Loucy (cell line): ENCODE results near the gene EREG.

Experiments used
- H2AFZ ChIP-seq: fragments of 200-600 bp; sonication (generic); 2 replicates; pipeline ENCODE4 v1.6.0; 2016; ENCODE audit warnings: antibody characterized with exemption, mild to moderate bottlenecking, low read length, moderate library complexity
- H3F3A ChIP-seq: fragments of 200-600 bp; 2 replicates; pipeline ENCODE4 v1.6.0; 2016; ENCODE audit warnings: antibody characterized with exemption, low read depth, mild to moderate bottlenecking
- H3K27me3 ChIP-seq: fragments of 200-600 bp; sonication (generic); 2 replicates; pipeline ENCODE4 v1.6.1; 2014; ENCODE audit warnings: low read length, mild to moderate bottlenecking; ENCODE audit not compliant: insufficient read depth, poor library complexity, severe bottlenecking
- H3K36me3 ChIP-seq: fragments of 200-600 bp; sonication (generic); 2 replicates; pipeline ENCODE4 v1.6.1; 2016; ENCODE audit warnings: low read length; ENCODE audit not compliant: insufficient read depth
- H3K4me1 ChIP-seq: fragments of 200-600 bp; sonication (generic); 2 replicates; pipeline ENCODE4 v1.5.1; 2014; ENCODE audit warnings: low read length, mild to moderate bottlenecking; ENCODE audit not compliant: insufficient read depth, poor library complexity, severe bottlenecking
- H3K4me2 ChIP-seq: fragments of 200-600 bp; sonication (generic); 2 replicates; pipeline ENCODE4 v1.6.0; 2014; ENCODE audit warnings: antibody characterized with exemption, low read length, low read depth, mild to moderate bottlenecking; ENCODE audit not compliant: poor library complexity, severe bottlenecking
- H3K4me3 ChIP-seq: fragments of 200-600 bp; sonication (generic); 2 replicates; pipeline ENCODE4 v1.5.1; 2014; ENCODE audit warnings: low read length, mild to moderate bottlenecking, mixed read lengths; ENCODE audit not compliant: poor library complexity, severe bottlenecking
- H3K79me2 ChIP-seq: fragments of 200-600 bp; sonication (generic); 2 replicates; pipeline ENCODE4 v1.6.1; 2014; ENCODE audit warnings: low read length; ENCODE audit not compliant: insufficient read depth
- H3K9ac ChIP-seq: fragments of 200-600 bp; sonication (generic); 2 replicates; pipeline ENCODE4 v1.6.0; 2014; ENCODE audit warnings: mild to moderate bottlenecking, low read depth, low read length, moderate library complexity; ENCODE audit not compliant: poor library complexity, severe bottlenecking
- H3K9me2 ChIP-seq: fragments of 200-600 bp; sonication (generic); replicated peaks from 2 replicates; pipeline ENCODE4 v1.6.1; 2016; ENCODE audit warnings: low read depth, low read length, mixed read lengths
- H3K9me3 ChIP-seq: fragments of 200-600 bp; sonication (generic); 2 replicates; pipeline ENCODE4 v1.6.1; 2014; ENCODE audit warnings: mild to moderate bottlenecking, antibody characterized with exemption, low read length, low read depth; ENCODE audit not compliant: insufficient read depth
- H4K20me1 ChIP-seq: fragments of 200-600 bp; sonication (generic); 2 replicates; pipeline ENCODE4 v1.6.0; 2014; ENCODE audit warnings: antibody characterized with exemption, low read length, mild to moderate bottlenecking; ENCODE audit not compliant: insufficient read depth, poor library complexity, severe bottlenecking
- CTCF ChIP-seq: fragments of 200-600 bp; sonication (generic); conservative IDR thresholded peaks from 2 replicates; pipeline ENCODE4 v1.5.1; 2014; ENCODE audit warnings: mild to moderate bottlenecking, antibody characterized with exemption, low read length
- EZH2phosphoT487 ChIP-seq: fragments of 200-600 bp; IDR thresholded peaks from 2 replicates; pipeline ENCODE4 v1.6.1; 2018; ENCODE audit warnings: antibody characterized with exemption, mild to moderate bottlenecking, moderate library complexity, borderline replicate concordance

EREG gene

DNA sequence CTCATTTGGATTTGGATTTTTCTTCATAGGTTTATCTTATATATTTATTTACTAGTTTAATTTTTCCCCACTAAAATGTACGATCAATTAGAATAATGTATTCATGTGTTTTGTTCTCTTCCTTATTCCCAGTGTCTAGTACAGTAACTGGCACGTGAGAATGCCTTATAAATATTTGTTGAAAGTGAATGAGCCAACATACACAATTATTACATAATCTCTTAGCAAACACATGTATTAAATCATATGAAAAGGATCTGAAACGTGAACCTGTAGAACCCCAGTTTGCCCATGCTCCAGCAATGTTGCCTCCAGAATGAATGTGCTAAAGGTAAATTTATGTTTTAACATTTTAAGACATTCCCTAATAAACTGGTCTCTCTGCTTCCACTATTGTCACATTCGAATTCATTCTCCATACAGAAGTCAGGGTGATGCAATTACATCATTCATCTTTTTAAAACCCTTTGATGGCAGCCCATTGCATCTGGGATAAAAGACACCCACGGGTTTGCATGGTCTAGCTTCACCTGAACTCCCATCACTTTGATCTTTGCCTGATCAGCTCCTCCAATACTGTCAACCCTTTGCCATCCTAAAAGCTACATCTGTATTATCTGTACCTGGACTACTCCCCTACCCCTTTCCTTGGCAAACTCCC is 49.3 kb downstream of the EREG start:
- Histone ChIP-seq H3K9me2 (no peaks in the 10 kb centered on the region), H3K4me1 (no peaks in the 10 kb centered on the region)

DNA sequence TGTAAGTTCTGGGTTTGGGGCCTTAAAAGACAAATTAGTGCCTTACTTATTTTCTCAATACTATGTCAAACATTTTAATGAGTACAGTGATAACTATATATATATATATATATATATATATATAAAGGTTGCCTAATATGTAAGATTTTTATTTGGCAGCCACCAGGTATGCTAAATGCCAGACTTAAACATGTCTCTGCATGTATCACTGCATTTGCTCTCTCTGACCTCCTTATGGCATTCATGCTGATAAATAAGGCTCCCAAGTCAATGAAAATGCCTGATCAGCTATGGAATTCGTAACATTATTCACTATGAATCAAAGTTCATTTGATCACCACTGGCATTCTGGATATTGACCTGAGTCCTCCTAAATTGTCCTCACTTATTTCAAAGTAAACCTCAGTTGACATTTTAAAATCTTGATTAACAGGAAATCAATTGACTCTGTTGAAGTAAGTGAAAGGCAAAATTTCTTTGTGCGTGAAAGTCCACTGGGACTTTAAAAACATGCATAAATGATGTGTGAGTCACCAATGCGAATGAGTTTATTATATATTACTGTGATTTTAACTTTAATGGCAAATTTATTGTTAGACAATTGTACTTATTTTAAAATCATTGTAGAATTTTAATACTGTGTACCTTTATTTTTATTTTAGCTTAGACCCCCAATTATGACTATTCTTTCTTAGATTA is 50.8 kb downstream of the EREG start:
- H3K4me3 ChIP-seq: no peak overlapping the region
- H3K36me3 ChIP-seq: no peaks in the 10 kb centered on the region
- H3K4me1 ChIP-seq: no peaks in the 10 kb centered on the region
- no peaks in the 10 kb centered on the region for H4K20me1 ChIP-seq
- no peak for TF ChIP-seq EZH2phosphoT487
- no peak for TF ChIP-seq CTCF
- no peaks in the 10 kb centered on the region for H3K27me3 ChIP-seq
- no peaks in the 10 kb centered on the region for H3K79me2 ChIP-seq
- no peak overlapping the region for H2AFZ ChIP-seq
- H3K9me2 ChIP-seq: no peaks in the 10 kb centered on the region
- H3K4me2 ChIP-seq: no peak overlapping the region
- no peaks in the 10 kb centered on the region for H3K9me3 ChIP-seq
- no peaks in the 10 kb centered on the region for H3F3A ChIP-seq
- H3K9ac ChIP-seq: no peak overlapping the region

More for the DNA sequence above, 49.3 kb downstream of the EREG start:
- no peak for TF ChIP-seq CTCF
- Histone ChIP-seq H2AFZ (no peak overlapping the region), H4K20me1 (no peaks in the 10 kb centered on the region), H3K9me3 (no peaks in the 10 kb centered on the region), H3K4me2 (no peak overlapping the region), H3F3A (no peaks in the 10 kb centered on the region), H3K4me3 (no peak overlapping the region), H3K79me2 (no peaks in the 10 kb centered on the region), H3K36me3 (no peaks in the 10 kb centered on the region), H3K9ac (no peak overlapping the region), H3K27me3 (peaks cover 7% of the 10 kb centered on the region)

DNA sequence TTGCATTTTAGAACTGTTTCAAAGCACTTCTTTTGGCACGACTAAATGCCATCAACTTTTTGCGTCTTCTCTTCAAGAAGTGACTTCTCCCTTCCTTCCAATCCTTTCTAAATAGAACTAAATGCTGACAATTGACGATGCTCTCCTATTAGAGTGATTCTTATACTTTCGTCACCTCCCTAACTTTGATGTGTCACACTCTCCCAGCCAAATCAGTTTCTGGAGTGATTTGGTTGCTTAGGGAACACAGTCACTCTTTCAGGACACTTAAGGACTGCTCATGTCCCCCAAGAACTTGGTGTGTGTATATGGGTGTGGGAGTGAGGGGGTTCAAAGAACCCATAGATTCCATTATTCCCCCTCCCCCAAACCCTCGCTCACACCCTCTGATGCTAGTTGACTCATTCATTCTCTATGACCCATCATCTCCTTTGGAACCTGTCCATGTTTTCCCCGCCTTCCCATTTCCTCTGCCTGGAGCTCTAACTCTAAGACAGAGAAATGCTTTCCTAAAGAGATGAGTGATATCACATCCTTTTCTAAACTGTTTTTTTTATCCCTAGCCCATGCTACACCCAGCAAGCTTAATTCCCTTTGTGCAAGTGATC is 53.2 kb downstream of the EREG start:
- Histone ChIP-seq H3K4me3 (no peak overlapping the region), H2AFZ (no peak overlapping the region), H3K9me3 (no peaks in the 10 kb centered on the region), H3K4me2 (no peak overlapping the region), H3F3A (no peaks in the 10 kb centered on the region), H4K20me1 (no peaks in the 10 kb centered on the region), H3K4me1 (no peaks in the 10 kb centered on the region), H3K36me3 (no peaks in the 10 kb centered on the region), H3K9me2 (no peaks in the 10 kb centered on the region), H3K79me2 (no peaks in the 10 kb centered on the region), H3K27me3 (peaks cover 17% of the 10 kb centered on the region), H3K9ac (no peak overlapping the region)
- TF ChIP-seq EZH2phosphoT487 (no peak), CTCF (no peak)
